ENCODE data around the gene GTF2F1.
"Not testable (repeated sequence)": the region's sequence is repeated elsewhere in the genome, so short reads cannot be mapped to it uniquely, and the experiment has no call there.

Gene GTF2F1

GRCh38 chr19:6428692-6429418, 35.9 kb upstream of the GTF2F1 start:
- not testable (repeated sequence) for H4K12ac ChIP-seq (ENCODE audit: low read depth, low read length); H3K14ac ChIP-seq (ENCODE audit: low read length); H3K36me3 ChIP-seq (ENCODE audit: control insufficient read depth in 1 of 2, insufficient read depth in 2 of 2, low read length in 2 of 2); DNase-seq; H3K27me3 ChIP-seq (ENCODE audit: insufficient read depth, low read length); H3K4ac ChIP-seq (ENCODE audit: low read depth, low read length); H3K4me3 ChIP-seq (ENCODE audit: low read depth, low read length); H3K27ac ChIP-seq (ENCODE audit: low read depth, low read length); H4K91ac ChIP-seq (ENCODE audit: low read depth, low read length); H3K23ac ChIP-seq (ENCODE audit: low read length); H3K4me2 ChIP-seq (ENCODE audit: low read length); H2AK5ac ChIP-seq (ENCODE audit: low read length); H3K9me3 ChIP-seq (ENCODE audit: insufficient read depth, low read depth, low read length); H2BK5ac ChIP-seq (ENCODE audit: low read depth, low read length, poor library complexity); H3K79me2 ChIP-seq (ENCODE audit: control insufficient read depth, insufficient read depth, low read length, poor library complexity); H4K8ac ChIP-seq (ENCODE audit: low read depth, low read length); H3K4me1 ChIP-seq (ENCODE audit: control insufficient read depth in 1 of 2, insufficient read depth in 2 of 2, low read length in 2 of 2); H2BK120ac ChIP-seq (ENCODE audit: insufficient read depth, low read length, poor library complexity); H3K79me1 ChIP-seq (ENCODE audit: low read length); H2AFZ ChIP-seq (ENCODE audit: insufficient read depth, low read length, poor library complexity); H3K9ac ChIP-seq (ENCODE audit: low read length); H3K18ac ChIP-seq (ENCODE audit: low read length); H2BK12ac ChIP-seq (ENCODE audit: low read length)
- WGBS (ENCODE audit: extremely low coverage, insufficient coverage, insufficient read length): no CpG with 5 or more reads among the region's 2 CpGs

- H3K79me2 ChIP-seq (ENCODE audit: control insufficient read depth, insufficient read depth, low read length, poor library complexity): peaks cover 19% of the 10 kb centered on the region
- H4K12ac ChIP-seq (ENCODE audit: low read depth, low read length): no peak overlapping the region
- no peak overlapping the region for H3K9ac ChIP-seq (ENCODE audit: low read length)
- H2AFZ ChIP-seq (ENCODE audit: insufficient read depth, low read length, poor library complexity): no peak overlapping the region
- no peak overlapping the region for H2BK12ac ChIP-seq (ENCODE audit: low read length)
- no peaks in the 10 kb centered on the region for H3K27me3 ChIP-seq (ENCODE audit: insufficient read depth, low read length)
- H3K4me2 ChIP-seq (ENCODE audit: low read length): no peak overlapping the region
- WGBS (ENCODE audit: extremely low coverage, insufficient coverage, insufficient read length): no CpG with 5 or more reads among the region's 18 CpGs
- H4K91ac ChIP-seq (ENCODE audit: low read depth, low read length): no peak overlapping the region
- no peak overlapping the region for H3K14ac ChIP-seq (ENCODE audit: low read length)
- H3K36me3 ChIP-seq (ENCODE audit: control insufficient read depth in 1 of 2, insufficient read depth in 2 of 2, low read length in 2 of 2): peaks cover 4 to 7% of the 10 kb centered on the region in 2 experiments
- H2BK5ac ChIP-seq (ENCODE audit: low read depth, low read length, poor library complexity): no peak overlapping the region
- no peak overlapping the region for H2AK5ac ChIP-seq (ENCODE audit: low read length)
- no peak overlapping the region for H3K18ac ChIP-seq (ENCODE audit: low read length)
- no peak for DNase-seq
- H4K8ac ChIP-seq (ENCODE audit: low read depth, low read length): no peak overlapping the region
- no peak overlapping the region for H3K4me3 ChIP-seq (ENCODE audit: low read depth, low read length)
- no peak overlapping the region for H3K23ac ChIP-seq (ENCODE audit: low read length)
- H3K79me1 ChIP-seq (ENCODE audit: low read length): peaks cover 8% of the 10 kb centered on the region
- H2BK120ac ChIP-seq (ENCODE audit: insufficient read depth, low read length, poor library complexity): no peak overlapping the region
- H3K4me1 ChIP-seq (ENCODE audit: control insufficient read depth in 1 of 2, insufficient read depth in 2 of 2, low read length in 2 of 2): peaks cover 6 to 10% of the 10 kb centered on the region in 2 experiments
- no peak overlapping the region for H3K27ac ChIP-seq (ENCODE audit: low read depth, low read length)
- peaks cover 6% of the 10 kb centered on the region for H3K9me3 ChIP-seq (ENCODE audit: insufficient read depth, low read depth, low read length)
- no peak overlapping the region for H3K4ac ChIP-seq (ENCODE audit: low read depth, low read length)
Measured at GRCh38 chr19:6427131-6427530, 34.2 kb upstream of the GTF2F1 start.

DNA sequence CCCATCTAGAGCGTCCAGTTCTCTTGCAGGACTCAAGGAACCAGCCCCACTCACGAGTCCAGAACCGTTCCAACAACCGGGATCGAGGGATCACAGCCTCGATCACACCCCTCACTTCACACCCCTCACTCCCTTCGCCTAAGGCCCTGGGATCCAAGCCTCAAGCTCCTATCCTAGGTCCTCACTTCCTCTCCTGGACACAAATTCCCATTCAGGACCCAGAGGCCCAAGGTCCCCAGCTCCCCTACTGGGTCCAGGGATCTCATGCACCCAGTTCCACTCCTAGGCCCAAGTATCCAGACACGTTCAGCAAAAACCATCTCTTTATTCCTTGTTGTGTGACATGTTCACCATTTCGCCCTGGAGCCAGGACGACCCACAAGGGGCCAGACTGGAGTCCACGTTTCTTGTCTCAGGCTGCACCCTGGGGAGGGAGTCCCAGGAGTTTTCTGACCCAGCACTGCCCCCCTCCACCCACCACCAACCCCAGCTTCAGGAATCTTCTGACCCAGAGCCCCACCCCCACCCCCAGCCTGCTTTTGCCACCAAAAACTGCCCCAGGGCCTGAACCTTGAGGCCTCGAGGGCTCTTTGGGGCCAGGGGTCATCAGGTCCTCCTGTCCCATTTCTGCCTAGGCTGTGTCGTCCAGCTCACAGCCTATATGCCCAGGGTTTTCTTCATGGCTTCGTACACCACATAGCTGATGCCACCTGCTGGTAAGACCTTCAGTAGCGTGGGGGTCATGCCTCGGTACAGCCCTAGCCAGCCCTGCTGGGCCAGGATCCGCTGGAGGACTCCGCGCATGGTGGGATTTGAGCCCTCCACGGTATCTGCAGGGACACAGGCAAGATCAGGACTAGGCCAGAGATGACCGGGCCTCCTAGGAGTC, 33.0 kb upstream of the GTF2F1 start:
- H3K79me1 ChIP-seq (ENCODE audit: low read length): peaks cover 8% of the 10 kb centered on the region
- no peak overlapping the region for H3K9ac ChIP-seq (ENCODE audit: low read length)
- H4K91ac ChIP-seq (ENCODE audit: low read depth, low read length): peak overlapping the region; percentile 49
- peak overlapping the region; percentile 20 for H3K4me3 ChIP-seq (ENCODE audit: low read depth, low read length)
- peaks cover 6 to 10% of the 10 kb centered on the region in 2 experiments for H3K4me1 ChIP-seq (ENCODE audit: control insufficient read depth in 1 of 2, insufficient read depth in 2 of 2, low read length in 2 of 2)
- no peaks in the 10 kb centered on the region for H3K27me3 ChIP-seq (ENCODE audit: insufficient read depth, low read length)
- peaks cover 15 to 19% of the 10 kb centered on the region in 2 experiments for H3K36me3 ChIP-seq (ENCODE audit: control insufficient read depth in 1 of 2, insufficient read depth in 2 of 2, low read length in 2 of 2)
- no peak overlapping the region for H3K27ac ChIP-seq (ENCODE audit: low read depth, low read length)
- H2AFZ ChIP-seq (ENCODE audit: insufficient read depth, low read length, poor library complexity): peak overlapping the region; percentile 38
- H3K18ac ChIP-seq (ENCODE audit: low read length): peak overlapping the region; percentile 23
- H3K79me2 ChIP-seq (ENCODE audit: control insufficient read depth, insufficient read depth, low read length, poor library complexity): peaks cover 30% of the 10 kb centered on the region
- H3K14ac ChIP-seq (ENCODE audit: low read length): peak overlapping the region; percentile 40
- no CpG with 5 or more reads among the region's 21 CpGs for WGBS (ENCODE audit: extremely low coverage, insufficient coverage, insufficient read length)
- no peak overlapping the region for H3K23ac ChIP-seq (ENCODE audit: low read length)
- H2AK5ac ChIP-seq (ENCODE audit: low read length): peak overlapping the region; percentile 55
- peak overlapping the region; percentile 17 for H2BK120ac ChIP-seq (ENCODE audit: insufficient read depth, low read length, poor library complexity)
- no peak overlapping the region for H3K4ac ChIP-seq (ENCODE audit: low read depth, low read length)
- H2BK12ac ChIP-seq (ENCODE audit: low read length): peak overlapping the region; percentile 1
- H2BK5ac ChIP-seq (ENCODE audit: low read depth, low read length, poor library complexity): no peak overlapping the region
- peak overlapping the region; percentile 43 for H3K4me2 ChIP-seq (ENCODE audit: low read length)
- H4K8ac ChIP-seq (ENCODE audit: low read depth, low read length): peak overlapping the region; percentile 94
- no peak for DNase-seq
- peaks cover 10% of the 10 kb centered on the region for H3K9me3 ChIP-seq (ENCODE audit: insufficient read depth, low read depth, low read length)
- H4K12ac ChIP-seq (ENCODE audit: low read depth, low read length): peak overlapping the region; percentile 88

DNA sequence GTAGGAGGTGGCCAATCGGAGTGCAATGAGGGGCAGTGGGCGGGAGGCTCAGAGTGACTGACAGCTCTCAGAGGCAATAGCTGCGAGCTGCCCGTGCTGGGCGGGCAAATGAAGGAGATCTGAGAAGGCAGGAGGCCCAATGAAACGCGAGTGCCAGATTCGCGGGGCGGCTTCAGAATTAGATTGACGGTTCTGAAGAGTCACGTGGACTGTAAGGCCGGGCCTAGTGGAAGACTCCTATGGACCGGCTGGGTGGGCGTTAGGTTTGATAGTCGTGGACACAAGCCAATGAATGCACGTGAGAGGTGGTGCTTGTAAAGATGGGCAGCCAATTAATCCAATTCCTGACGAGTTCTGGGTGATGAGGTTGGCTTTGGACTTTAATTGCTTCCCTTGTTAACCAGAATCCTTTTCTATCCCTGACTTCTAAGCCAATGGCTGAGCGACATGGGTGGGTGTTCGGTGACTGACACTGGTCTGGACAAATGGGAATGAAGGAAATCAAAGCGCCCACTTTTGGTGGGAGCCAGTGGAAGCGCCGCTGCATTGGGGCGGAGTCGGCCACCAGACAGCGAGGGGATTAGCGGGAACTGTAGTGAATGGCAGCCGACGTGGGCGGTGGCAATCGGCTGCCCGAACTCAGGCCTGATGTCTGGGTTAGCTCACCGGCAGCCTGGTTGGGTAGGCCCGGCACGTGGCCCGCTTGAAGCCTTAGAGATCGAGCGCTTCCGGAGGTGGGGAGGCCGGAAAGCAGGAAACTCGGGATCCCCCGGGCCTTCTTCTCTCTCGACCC, 32.2 kb upstream of the GTF2F1 start:
- no peak overlapping the region for H3K27ac ChIP-seq (ENCODE audit: low read depth, low read length)
- H2BK120ac ChIP-seq (ENCODE audit: insufficient read depth, low read length, poor library complexity): peak overlapping the region; percentile 17
- H3K4ac ChIP-seq (ENCODE audit: low read depth, low read length): no peak overlapping the region
- H4K12ac ChIP-seq (ENCODE audit: low read depth, low read length): peak overlapping the region; percentile 88
- no CpG with 5 or more reads among the region's 43 CpGs for WGBS (ENCODE audit: extremely low coverage, insufficient coverage, insufficient read length)
- H3K9ac ChIP-seq (ENCODE audit: low read length): no peak overlapping the region
- H3K4me2 ChIP-seq (ENCODE audit: low read length): peak overlapping the region; percentile 43
- H3K9me3 ChIP-seq (ENCODE audit: insufficient read depth, low read depth, low read length): peaks cover 10% of the 10 kb centered on the region
- no peak overlapping the region for H2BK12ac ChIP-seq (ENCODE audit: low read length)
- H2AFZ ChIP-seq (ENCODE audit: insufficient read depth, low read length, poor library complexity): peak overlapping the region; percentile 38
- H3K4me3 ChIP-seq (ENCODE audit: low read depth, low read length): no peak overlapping the region
- peak overlapping the region; percentile 23 for H3K18ac ChIP-seq (ENCODE audit: low read length)
- no peak overlapping the region for H2BK5ac ChIP-seq (ENCODE audit: low read depth, low read length, poor library complexity)
- peaks cover 6 to 10% of the 10 kb centered on the region in 2 experiments for H3K4me1 ChIP-seq (ENCODE audit: control insufficient read depth in 1 of 2, insufficient read depth in 2 of 2, low read length in 2 of 2)
- peak overlapping the region; percentile 94 for H4K8ac ChIP-seq (ENCODE audit: low read depth, low read length)
- no peak overlapping the region for H2AK5ac ChIP-seq (ENCODE audit: low read length)
- peaks cover 8% of the 10 kb centered on the region for H3K79me1 ChIP-seq (ENCODE audit: low read length)
- H3K23ac ChIP-seq (ENCODE audit: low read length): no peak overlapping the region
- H4K91ac ChIP-seq (ENCODE audit: low read depth, low read length): peak overlapping the region; percentile 49
- peak overlapping the region; percentile 40 for H3K14ac ChIP-seq (ENCODE audit: low read length)
- peak; percentile 100 for DNase-seq
- peaks cover 24 to 27% of the 10 kb centered on the region in 2 experiments for H3K36me3 ChIP-seq (ENCODE audit: control insufficient read depth in 1 of 2, insufficient read depth in 2 of 2, low read length in 2 of 2)
- H3K27me3 ChIP-seq (ENCODE audit: insufficient read depth, low read length): no peaks in the 10 kb centered on the region
- H3K79me2 ChIP-seq (ENCODE audit: control insufficient read depth, insufficient read depth, low read length, poor library complexity): peaks cover 35% of the 10 kb centered on the region
